A673 (cell line): Measurements from ENCODE around the gene TACC3. TPM values are rescaled to one million over a fixed set of nuclear protein-coding genes. Genes with fewer than 3 reads are reported as not detected.

Experiments
- BruUV-seq: library from RNA; stranded (reverse); fragments of 400-500 nt; replicated peaks from 2 replicates; lab custom pipeline; 2021; lab: Mats Ljungman, UMichigan
- CTCF ChIA-PET: fragments of 300-600 bp; sonication (Branson Sonifier 250); formaldehyde crosslinking; loops from one replicate; lab custom pipeline; 2022; ENCODE audit warnings: antibody characterized with exemption; lab: Charles Lee
- POLR2A ChIA-PET: fragments of 300-600 bp; sonication (Branson Sonifier 250); formaldehyde crosslinking; loops from one replicate; lab custom pipeline; 2022; ENCODE audit warnings: antibody characterized with exemption; ENCODE audit not compliant: low non-redundant PET; lab: Charles Lee
- DNase-seq: peaks from one replicate; pipeline ENCODE4 v3.0.0-alpha.2; 2015; ENCODE audit warnings: low spot score
- H3K27ac ChIP-seq: fragments of 200-600 bp; sonication (generic); 2 replicates; pipeline ENCODE4 v1.5.1; 2016; ENCODE audit warnings: mixed run types, low read depth, mild to moderate bottlenecking, mixed read lengths, antibody characterized with exemption, low read length; ENCODE audit not compliant: poor library complexity, severe bottlenecking
- H3K27me3 ChIP-seq: fragments of 200-600 bp; sonication (generic); replicated peaks from 2 replicates; pipeline ENCODE4 v1.6.1; 2017; ENCODE audit warnings: mixed run types, low read depth, mild to moderate bottlenecking, mixed read lengths, antibody characterized with exemption, low read length; ENCODE audit not compliant: insufficient read depth, poor library complexity
- H3K36me3 ChIP-seq: fragments of 200-600 bp; sonication (generic); 2 replicates; pipeline ENCODE4 v1.6.1; 2016; ENCODE audit warnings: mixed run types, mild to moderate bottlenecking, mixed read lengths, antibody characterized with exemption, low read length; ENCODE audit not compliant: insufficient read depth, poor library complexity, severe bottlenecking
- H3K4me1 ChIP-seq: fragments of 200-600 bp; sonication (generic); 2 replicates; pipeline ENCODE4 v1.6.1; 2017; ENCODE audit warnings: mixed run types, mild to moderate bottlenecking, mixed read lengths, antibody characterized with exemption, low read length; ENCODE audit not compliant: insufficient read depth, poor library complexity, severe bottlenecking
- H3K4me3 ChIP-seq: fragments of 200-600 bp; sonication (generic); 2 replicates; pipeline ENCODE4 v1.5.1; 2016; ENCODE audit warnings: low read depth, mixed run types, mild to moderate bottlenecking, mixed read lengths, low read length; ENCODE audit not compliant: poor library complexity, severe bottlenecking
- H3K9me3 ChIP-seq: fragments of 200-600 bp; sonication (generic); 2 replicates; pipeline ENCODE4 v1.6.1; 2016; ENCODE audit warnings: mixed run types, low read depth, mild to moderate bottlenecking, mixed read lengths, antibody characterized with exemption, low read length; ENCODE audit not compliant: poor library complexity, severe bottlenecking
- EZH2 ChIP-seq: fragments of 200-600 bp; sonication (generic); IDR thresholded peaks from 2 replicates; pipeline ENCODE4 v1.6.1; 2017; ENCODE audit warnings: borderline replicate concordance, low read depth, mild to moderate bottlenecking, mixed read lengths, antibody characterized with exemption, low read length; ENCODE audit not compliant: poor library complexity, severe bottlenecking
- intact Hi-C: fragments of 100-400 bp; cut with micrococcal nuclease; formaldehyde crosslinking; loops from one replicate; pipeline ENCODE4 v1.10.0; 2022; ENCODE audit not compliant: unreplicated experiment
- total RNA-seq: library from RNA; stranded (reverse); gene quantifications from 2 replicates; pipeline ENCODE4 v1.2.3, GENCODE V29; 2021
- TF ChIP-seq, protein P1 (sequence below): fragments of 300-800, 200-600 bp; sonication (generic); conservative IDR thresholded peaks from 2 replicates; pipeline ENCODE4 v1.5.1; 2017; ENCODE audit warnings: low read depth, mild to moderate bottlenecking, antibody characterized with exemption, low read length, moderate library complexity, mixed read lengths

Gene TACC3
- total RNA-seq, 1 experiment from 2014 or later: 246 TPM

GRCh38 chr4:1768367-1769034, 47.2 kb downstream of the TACC3 start:
- Histone ChIP-seq H3K36me3 (no peaks in the 10 kb centered on the region), H3K9me3 (no peaks in the 10 kb centered on the region), H3K27me3 (no peaks in the 10 kb centered on the region), H3K4me3 (peak overlapping the region; percentile 21), H3K27ac (no peak overlapping the region), H3K4me1 (peaks cover 18% of the 10 kb centered on the region)
- ChIA-PET POLR2A (interaction anchor here (0.6 kb wide), 1 partner anchor 98 kb away, joined by 11 read pairs; no protein-coding TSS in a partner anchor), CTCF (interaction anchor here (0.5 to 1.2 kb wide), 14 partner anchors 9 to 1335 kb away, joined by 3 to 9 read pairs (median 5); no protein-coding TSS in a partner anchor)
- TF ChIP-seq EZH2: no peak
- TF ChIP-seq, protein P1, sequence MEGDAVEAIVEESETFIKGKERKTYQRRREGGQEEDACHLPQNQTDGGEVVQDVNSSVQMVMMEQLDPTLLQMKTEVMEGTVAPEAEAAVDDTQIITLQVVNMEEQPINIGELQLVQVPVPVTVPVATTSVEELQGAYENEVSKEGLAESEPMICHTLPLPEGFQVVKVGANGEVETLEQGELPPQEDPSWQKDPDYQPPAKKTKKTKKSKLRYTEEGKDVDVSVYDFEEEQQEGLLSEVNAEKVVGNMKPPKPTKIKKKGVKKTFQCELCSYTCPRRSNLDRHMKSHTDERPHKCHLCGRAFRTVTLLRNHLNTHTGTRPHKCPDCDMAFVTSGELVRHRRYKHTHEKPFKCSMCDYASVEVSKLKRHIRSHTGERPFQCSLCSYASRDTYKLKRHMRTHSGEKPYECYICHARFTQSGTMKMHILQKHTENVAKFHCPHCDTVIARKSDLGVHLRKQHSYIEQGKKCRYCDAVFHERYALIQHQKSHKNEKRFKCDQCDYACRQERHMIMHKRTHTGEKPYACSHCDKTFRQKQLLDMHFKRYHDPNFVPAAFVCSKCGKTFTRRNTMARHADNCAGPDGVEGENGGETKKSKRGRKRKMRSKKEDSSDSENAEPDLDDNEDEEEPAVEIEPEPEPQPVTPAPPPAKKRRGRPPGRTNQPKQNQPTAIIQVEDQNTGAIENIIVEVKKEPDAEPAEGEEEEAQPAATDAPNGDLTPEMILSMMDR: no peak
- DNase-seq: no peak
- intact Hi-C loops: no loop called here
- BruUV-seq: no TSS peak

DNA sequence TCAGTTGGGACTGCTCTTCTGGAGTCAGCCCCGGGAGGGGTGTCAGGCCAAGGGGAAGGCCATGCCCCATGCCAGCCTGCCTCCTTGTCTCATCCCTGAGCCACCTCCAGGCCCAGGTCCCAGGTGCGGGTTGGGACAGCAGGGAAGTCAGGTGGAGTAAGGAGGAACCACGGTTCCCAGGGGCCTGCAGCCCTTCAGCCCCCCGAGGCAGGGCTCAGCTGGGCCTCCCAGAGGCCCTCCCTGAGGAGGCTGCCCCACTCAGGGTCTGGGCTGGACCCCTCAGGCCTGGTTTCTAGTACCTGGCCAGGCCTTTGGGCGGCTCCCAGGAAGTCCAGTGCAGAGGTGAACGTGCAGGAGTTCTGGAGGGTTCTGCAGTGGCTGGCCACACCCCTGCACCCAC, 48.4 kb downstream of the TACC3 start:
- TF ChIP-seq, protein P1: no peak
- TF ChIP-seq EZH2: no peak
- Histone ChIP-seq H3K4me1 (peaks cover 14% of the 10 kb centered on the region), H3K9me3 (no peaks in the 10 kb centered on the region), H3K27ac (no peak overlapping the region), H3K27me3 (no peaks in the 10 kb centered on the region), H3K4me3 (no peak overlapping the region), H3K36me3 (no peaks in the 10 kb centered on the region)
- POLR2A ChIA-PET: no interaction called here
- CTCF ChIA-PET: no interaction called here
- no TSS peak for BruUV-seq
- DNase-seq: no peak
- intact Hi-C loops: no loop called here

- intact Hi-C loops: no loop called here
- Histone ChIP-seq H3K36me3 (no peaks in the 10 kb centered on the region), H3K4me1 (peaks cover 14% of the 10 kb centered on the region), H3K9me3 (no peaks in the 10 kb centered on the region), H3K4me3 (no peak overlapping the region), H3K27ac (no peak overlapping the region), H3K27me3 (no peaks in the 10 kb centered on the region)
- no TSS peak for BruUV-seq
- TF ChIP-seq, protein P1: no peak
- no peak for TF ChIP-seq EZH2
- ChIA-PET CTCF (no interaction called here), POLR2A (no interaction called here)
- no peak for DNase-seq
Observed at GRCh38 chr4:1770245-1770644, 48.9 kb downstream of the TACC3 start.
